IMR-90 (cell line): Measurements from ENCODE around the gene MAP4K1. TPM values are rescaled to one million over a fixed set of nuclear protein-coding genes. Genes with fewer than 3 reads are reported as not detected.

Experiments used
- ATAC-seq: fragments of 200-7000 bp; cut with Tn5 transposase; 2 replicates; pipeline ENCODE4 v1.9.1; 2020; ENCODE audit warnings: low read depth, mild to moderate bottlenecking, moderate library complexity
- BruUV-seq: library from RNA; stranded (reverse); fragments of 400-500 nt; replicated peaks from 2 replicates; lab custom pipeline; 2021; lab: Mats Ljungman, UMichigan
- CTCF ChIA-PET: fragments of 300-600 bp; formaldehyde crosslinking; extraction: SDS; loops from one replicate; lab custom pipeline; 2021; ENCODE audit warnings: antibody characterized with exemption; lab: Yijun Ruan, JAX
- POLR2A ChIA-PET: fragments of 300-600 bp; sonication (Branson Sonifier 250); formaldehyde crosslinking; loops from one replicate; lab custom pipeline; 2022; ENCODE audit warnings: antibody characterized with exemption; ENCODE audit not compliant: unreplicated experiment; lab: Charles Lee
- DNase-seq: peaks from one replicate; pipeline ENCODE4 v3.0.0; 2013
- H2AFZ ChIP-seq: replicated peaks from 2 replicates; pipeline ENCODE3; 2013; ENCODE audit warnings: low read length, mild to moderate bottlenecking; ENCODE audit not compliant: poor library complexity
- H2AK5ac ChIP-seq: 2 replicates; pipeline ENCODE4 v1.6.1; 2013; ENCODE audit warnings: low read depth, low read length, inconsistent platforms
- H2AK9ac ChIP-seq: replicated peaks from 2 replicates; pipeline ENCODE3; 2013; ENCODE audit warnings: mild to moderate bottlenecking, low read depth, low read length, moderate library complexity; ENCODE audit not compliant: poor library complexity
- H2BK120ac ChIP-seq: 2 replicates; pipeline ENCODE4 v1.6.1; 2013; ENCODE audit warnings: low read depth, low read length, inconsistent platforms
- H2BK15ac ChIP-seq: 3 replicates; pipeline ENCODE4 v1.6.1; 2013; ENCODE audit warnings: low read depth, low read length, inconsistent platforms
- H2BK20ac ChIP-seq: 2 replicates; pipeline ENCODE4 v1.6.1; 2013; ENCODE audit warnings: low read depth, mild to moderate bottlenecking, inconsistent platforms, low read length, moderate library complexity
- H2BK5ac ChIP-seq: 2 replicates; pipeline ENCODE4 v1.6.1; 2013; ENCODE audit warnings: mild to moderate bottlenecking, low read depth, low read length, inconsistent platforms; ENCODE audit not compliant: poor library complexity, severe bottlenecking
- H3K14ac ChIP-seq: replicated peaks from 2 replicates; pipeline ENCODE4 v1.6.1; 2013; ENCODE audit warnings: low read depth, low read length, inconsistent platforms
- H3K18ac ChIP-seq: 2 replicates; pipeline ENCODE4 v1.6.1; 2013; ENCODE audit warnings: low read depth, low read length, control low read depth
- H3K23ac ChIP-seq: 2 replicates; pipeline ENCODE4 v1.6.1; 2013; ENCODE audit warnings: low read depth, low read length, inconsistent platforms
- H3K27ac ChIP-seq: 2 replicates; pipeline ENCODE4 v1.5.1; 2013; ENCODE audit warnings: mild to moderate bottlenecking, control low read depth, low read length; ENCODE audit not compliant: insufficient read depth
- H3K27me3 ChIP-seq: 2 replicates; pipeline ENCODE4 v1.6.1; 2013; ENCODE audit warnings: low read length; ENCODE audit not compliant: control insufficient read depth, insufficient read depth
- H3K36me3 ChIP-seq: 2 replicates; pipeline ENCODE4 v1.6.1; 2013; ENCODE audit warnings: low read length, mixed read lengths; ENCODE audit not compliant: control insufficient read depth, insufficient read depth
- H3K4ac ChIP-seq: 2 replicates; pipeline ENCODE4 v1.6.1; 2013; ENCODE audit warnings: low read depth, low read length, inconsistent platforms
- H3K4me1 ChIP-seq: 2 replicates; pipeline ENCODE4 v1.6.1; 2013; ENCODE audit warnings: low read length, mixed read lengths; ENCODE audit not compliant: control insufficient read depth, insufficient read depth
- H3K4me2 ChIP-seq: 2 replicates; pipeline ENCODE4 v1.6.1; 2013; ENCODE audit warnings: low read depth, mild to moderate bottlenecking, control low read depth, low read length, moderate library complexity
- H3K4me3 ChIP-seq: 2 replicates; pipeline ENCODE4 v1.5.1; 2013; ENCODE audit warnings: low read depth, mild to moderate bottlenecking, control low read depth, low read length, moderate library complexity; ENCODE audit not compliant: insufficient read depth
- H3K56ac ChIP-seq: 2 replicates; pipeline ENCODE4 v1.6.1; 2013; ENCODE audit warnings: low read length, inconsistent platforms; ENCODE audit not compliant: insufficient read depth; ENCODE audit errors: extremely low read depth
- H3K79me1 ChIP-seq, 2 experiments: 2 replicates each; pipeline ENCODE4 v1.6.1; 2013; ENCODE audit warnings: low read length in 2 of 2, inconsistent platforms in 1 of 2, low read depth in 1 of 2
- H3K9ac ChIP-seq: 2 replicates; pipeline ENCODE4 v1.6.1; 2013; ENCODE audit warnings: low read depth, low read length, control low read depth
- H3K9me1 ChIP-seq: 2 replicates; pipeline ENCODE4 v1.6.1; 2013; ENCODE audit warnings: low read length, inconsistent platforms; ENCODE audit not compliant: insufficient read depth
- H3K9me3 ChIP-seq: 2 replicates; pipeline ENCODE4 v1.6.1; 2013; ENCODE audit warnings: low read length; ENCODE audit not compliant: control insufficient read depth, insufficient read depth
- H4K20me1 ChIP-seq: 2 replicates; pipeline ENCODE4 v1.6.1; 2013; ENCODE audit warnings: low read length, inconsistent platforms; ENCODE audit not compliant: insufficient read depth
- H4K5ac ChIP-seq: 2 replicates; pipeline ENCODE4 v1.6.1; 2013; ENCODE audit warnings: mild to moderate bottlenecking, low read depth, low read length, control low read depth
- H4K8ac ChIP-seq, 2 experiments: 2 replicates each; pipeline ENCODE4 v1.6.1; 2013; ENCODE audit warnings: low read depth in 2 of 2, low read length in 2 of 2, control low read depth in 1 of 2, inconsistent platforms in 1 of 2
- H4K91ac ChIP-seq: 2 replicates; pipeline ENCODE4 v1.6.1; 2013; ENCODE audit warnings: low read depth, low read length, inconsistent platforms; ENCODE audit not compliant: insufficient read depth
- BHLHE40 ChIP-seq: fragments of 150-350 bp; IDR thresholded peaks from 2 replicates; pipeline ENCODE4 v1.6.1; 2016; ENCODE audit warnings: mild to moderate bottlenecking, low read depth, low read length
- CHD1 ChIP-seq: IDR thresholded peaks from 2 replicates; pipeline ENCODE4 v1.6.1; 2012; ENCODE audit warnings: low read depth, low read length, improper control_type of control experiment
- MAZ ChIP-seq: IDR thresholded peaks from 2 replicates; pipeline ENCODE4 v1.6.1; 2012; ENCODE audit warnings: low read depth, mild to moderate bottlenecking, low read length, improper control_type of control experiment, moderate library complexity, borderline replicate concordance
- MXI1 ChIP-seq: IDR thresholded peaks from 2 replicates; pipeline ENCODE4 v1.6.1; 2012; ENCODE audit warnings: low read depth, mild to moderate bottlenecking, low read length, moderate library complexity, borderline replicate concordance
- NFE2L2 ChIP-seq: fragments of 150-350 bp; IDR thresholded peaks from 2 replicates; pipeline ENCODE4 v1.6.1; 2016; ENCODE audit warnings: low read depth, mild to moderate bottlenecking, low read length
- POLR2A ChIP-seq: IDR thresholded peaks from 2 replicates; pipeline ENCODE4 v1.6.1; 2012; ENCODE audit warnings: mild to moderate bottlenecking, low read depth, low read length
- WGBS, 2 experiments: methylation state at CpG; one replicate each; pipeline versions ENCODE4 v1.1.5 to v1.1.7; 2013; ENCODE audit warnings: missing lambda C conversion rate in 2 of 2; ENCODE audit not compliant: insufficient read length in 1 of 2; ENCODE audit errors: extremely low coverage in 2 of 2; 5-methylcytosine and 5-hydroxymethylcytosine counted together
- dilution Hi-C: fragments of 300-500 bp; cut with HindIII; formaldehyde crosslinking; loops from one replicate; pipeline ENCODE4 v1.14.3; 2018; ENCODE audit warnings: low sequenced_read_pairs; ENCODE audit not compliant: unreplicated experiment
- in situ Hi-C: fragments of 300-500 bp; cut with MboI; formaldehyde crosslinking; loops from 3 replicates; pipeline ENCODE4 v1.14.3; 2019; ENCODE audit warnings: low sequenced_read_pairs, inconsistent platforms, mixed read lengths
- intact Hi-C: fragments of 100-400 bp; cut with micrococcal nuclease; formaldehyde crosslinking; loops from 2 replicates; pipeline ENCODE4 v1.10.0; 2022
- polyA plus RNA-seq, 3 experiments: library from polyadenylated mRNA; depleted of rRNA; stranded (reverse); fragments of >200 nt; gene quantifications; 2 replicates each; pipeline ENCODE4 v1.2.3, GENCODE V29; 2012; ENCODE audit warnings: low replicate concordance in 1 of 3
- total RNA-seq: library from RNA; depleted of rRNA; stranded (reverse); fragments of >200 nt; gene quantifications from 2 replicates; pipeline ENCODE4 v1.2.3, GENCODE V29; 2012

MAP4K1 gene
- total and polyA plus RNA-seq, 2 of the 4 experiments (the other 2 are of a cell fraction): 0.22 TPM; not detected in 1

DNA sequence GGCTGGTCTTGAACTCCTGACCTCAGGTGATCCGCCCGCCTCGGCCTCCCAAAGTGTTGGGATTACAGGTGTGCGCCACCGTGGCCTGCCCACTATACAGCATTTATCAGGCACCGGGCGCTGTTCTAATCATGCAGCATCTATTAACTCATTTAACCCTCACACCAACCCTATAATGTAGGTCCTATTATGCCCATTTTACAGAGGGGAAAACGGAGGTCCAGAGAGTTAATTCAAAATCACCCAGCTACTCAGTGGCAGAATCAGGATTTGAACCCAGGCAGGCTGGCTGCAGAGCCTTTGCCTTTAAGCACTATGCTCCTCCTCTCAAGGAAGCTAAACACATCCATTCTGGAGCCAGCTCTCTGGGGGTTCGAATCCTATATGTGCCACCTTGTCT, 54.3 kb downstream of the MAP4K1 start:
- 100% methylated on average over 2 of the region's 9 CpGs; no CpG with 5 or more reads in 1 of the 2 experiments for WGBS, 2 experiments
- no peak for ATAC-seq
- in situ Hi-C loops: no loop called here

More for the DNA sequence above, 54.3 kb downstream of the MAP4K1 start:
- Histone ChIP-seq H3K27ac (no peak overlapping the region), H3K4me2 (no peak overlapping the region), H2BK20ac (no peak overlapping the region), H3K56ac (no peak overlapping the region), H2BK5ac (no peak overlapping the region), H3K36me3 (no peaks in the 10 kb centered on the region), H2BK15ac (no peak overlapping the region), H3K79me1 (no peaks in the 10 kb centered on the region), H3K23ac (no peak overlapping the region), H3K4me1 (no peaks in the 10 kb centered on the region), H4K5ac (no peak overlapping the region), H3K9me1 (no peaks in the 10 kb centered on the region), H2AK9ac (no peak overlapping the region), H3K4ac (no peak overlapping the region), H3K18ac (no peak overlapping the region), H4K8ac (no peak overlapping the region), H3K4me3 (no peak overlapping the region), H4K91ac (no peak overlapping the region), H2AFZ (no peak overlapping the region), H2AK5ac (no peak overlapping the region), H4K20me1 (no peaks in the 10 kb centered on the region), H3K9ac (no peak overlapping the region), H3K14ac (no peak overlapping the region), H3K27me3 (peaks cover 30% of the 10 kb centered on the region), H2BK120ac (no peak overlapping the region), H3K9me3 (no peaks in the 10 kb centered on the region)
- intact Hi-C loops (no loop called here), dilution Hi-C loops (no loop called here)
- no peak for DNase-seq
- no TSS peak for BruUV-seq
- no peak for TF ChIP-seq MAZ
- TF ChIP-seq CHD1: no peak
- no peak for TF ChIP-seq POLR2A
- TF ChIP-seq MXI1: no peak
- no peak for TF ChIP-seq BHLHE40
- no peak for TF ChIP-seq NFE2L2
- CTCF ChIA-PET: no interaction called here
- POLR2A ChIA-PET: no interaction called here
